Fibroblast of lung (primary cell): ENCODE results near the gene OAF. TPM values are rescaled to one million over a fixed set of nuclear protein-coding genes. Genes with fewer than 3 reads are reported as not detected.

Experiments used
- DNase-seq, 2 donors: peaks; one replicate each; pipeline versions ENCODE4 v3.0.0 to v3.0.0-alpha.2; 2010; ENCODE audit warnings: low read depth in 2 of 2
- H2AFZ ChIP-seq: 2 replicates; pipeline ENCODE4 v1.5.1; 2012; ENCODE audit warnings: low read length, control low read depth, inconsistent platforms
- H3K27ac ChIP-seq: 2 replicates; pipeline ENCODE4 v1.5.1; 2011; ENCODE audit warnings: low read length, control low read depth; ENCODE audit not compliant: insufficient read depth
- H3K27me3 ChIP-seq: 2 replicates; pipeline ENCODE4 v1.5.1; 2011; ENCODE audit warnings: mild to moderate bottlenecking, low read length; ENCODE audit not compliant: control insufficient read depth, insufficient read depth
- H3K36me3 ChIP-seq: 2 replicates; pipeline ENCODE4 v1.5.1; 2011; ENCODE audit warnings: low read length; ENCODE audit not compliant: control insufficient read depth, insufficient read depth
- H3K4me1 ChIP-seq: 2 replicates; pipeline ENCODE4 v1.5.1; 2011; ENCODE audit warnings: low read length; ENCODE audit not compliant: control insufficient read depth, insufficient read depth; ENCODE audit errors: extremely low read depth
- H3K4me2 ChIP-seq: 2 replicates; pipeline ENCODE4 v1.5.1; 2011; ENCODE audit warnings: low read length, control low read depth; ENCODE audit not compliant: insufficient read depth; ENCODE audit errors: extremely low read depth
- H3K4me3 ChIP-seq, 4 experiments: fragments of 200-600 bp in 1 of 4; sonication (generic) in 1 of 4; replicated peaks in 1 of 4; 2 replicates each; pipeline ENCODE4 v1.5.1; 2011 to 2016; ENCODE audit warnings: low read length in 4 of 4, low read depth in 3 of 4, mild to moderate bottlenecking in 3 of 4, control low read depth in 2 of 4, inconsistent platforms in 1 of 4, mixed read lengths in 1 of 4; ENCODE audit not compliant: insufficient read depth in 1 of 4; ENCODE audit errors: control extremely low read depth in 1 of 4
- H3K79me2 ChIP-seq: 2 replicates; pipeline ENCODE4 v1.5.1; 2012; ENCODE audit warnings: mild to moderate bottlenecking, low read length, inconsistent platforms; ENCODE audit not compliant: control insufficient read depth, insufficient read depth
- H3K9ac ChIP-seq: 2 replicates; pipeline ENCODE4 v1.5.1; 2011; ENCODE audit warnings: mild to moderate bottlenecking, low read length, control low read depth; ENCODE audit not compliant: insufficient read depth
- H3K9me3 ChIP-seq: 2 replicates; pipeline ENCODE4 v1.5.1; 2012; ENCODE audit warnings: low read depth, low read length; ENCODE audit not compliant: control insufficient read depth, insufficient read depth
- H4K20me1 ChIP-seq: 2 replicates; pipeline ENCODE4 v1.5.1; 2011; ENCODE audit warnings: low read length; ENCODE audit not compliant: control insufficient read depth, insufficient read depth; ENCODE audit errors: extremely low read depth
- CTCF ChIP-seq, 2 donors: IDR thresholded peaks in 1 of 2; conservative IDR thresholded peaks in 1 of 2; 1 replicate in 1 of 2; 2 replicates in 1 of 2; pipeline ENCODE4 v1.5.1; 2011 to 2012; ENCODE audit warnings: low read length in 2 of 2, control low read depth in 1 of 2, inconsistent platforms in 1 of 2, low read depth in 1 of 2, mild to moderate bottlenecking in 1 of 2
- EZH2 ChIP-seq: IDR thresholded peaks from 2 replicates; pipeline ENCODE4 v1.5.1; 2012; ENCODE audit warnings: low read length, control low read depth, mild to moderate bottlenecking; ENCODE audit errors: missing control alignments
- polyA plus RNA-seq, 2 donors: library from polyadenylated mRNA; depleted of rRNA in 1 of 2; stranded (reverse) in 1 of 2; unstranded in 1 of 2; fragments of >200 nt; gene quantifications; 2 replicates each; pipeline ENCODE4 v1.2.1, GENCODE V29; 2011 to 2012; ENCODE audit warnings: missing spikeins in 1 of 2
- total RNA-seq: library from RNA; depleted of rRNA; stranded (reverse); fragments of >200 nt; gene quantifications from 2 replicates; pipeline ENCODE4 v1.2.1, GENCODE V29; 2014

Gene OAF
- total and polyA plus RNA-seq, 2 donors (not counting 1 experiment from before 2014, with no cell fraction given): 20.0 to 22.7 TPM

- peaks cover 22% of the 10 kb centered on the region for H3K4me1 ChIP-seq
- DNase-seq: no peak
- no peak overlapping the region for H3K4me2 ChIP-seq
- H4K20me1 ChIP-seq: no peaks in the 10 kb centered on the region
- H3K79me2 ChIP-seq: no peaks in the 10 kb centered on the region
- no peak overlapping the region for H2AFZ ChIP-seq
- peaks cover 6% of the 10 kb centered on the region for H3K27me3 ChIP-seq
- H3K4me3 ChIP-seq: no peak overlapping the region
- no peaks in the 10 kb centered on the region for H3K9me3 ChIP-seq
- no peak for TF ChIP-seq CTCF (conservative IDR thresholded peaks at IDR 0.05 in 1 of 2, IDR thresholded peaks at IDR 0.05 in 1 of 2; ENCODE audit: low read depth in 1 of 2, low read length in 2 of 2)
- TF ChIP-seq EZH2: no peak
- no peak overlapping the region for H3K27ac ChIP-seq
- no peak overlapping the region for H3K9ac ChIP-seq
- H3K36me3 ChIP-seq: no peaks in the 10 kb centered on the region
These were observed 24.4 kb upstream of the OAF start for GRCh38 chr11:120186456-120186773.

DNA sequence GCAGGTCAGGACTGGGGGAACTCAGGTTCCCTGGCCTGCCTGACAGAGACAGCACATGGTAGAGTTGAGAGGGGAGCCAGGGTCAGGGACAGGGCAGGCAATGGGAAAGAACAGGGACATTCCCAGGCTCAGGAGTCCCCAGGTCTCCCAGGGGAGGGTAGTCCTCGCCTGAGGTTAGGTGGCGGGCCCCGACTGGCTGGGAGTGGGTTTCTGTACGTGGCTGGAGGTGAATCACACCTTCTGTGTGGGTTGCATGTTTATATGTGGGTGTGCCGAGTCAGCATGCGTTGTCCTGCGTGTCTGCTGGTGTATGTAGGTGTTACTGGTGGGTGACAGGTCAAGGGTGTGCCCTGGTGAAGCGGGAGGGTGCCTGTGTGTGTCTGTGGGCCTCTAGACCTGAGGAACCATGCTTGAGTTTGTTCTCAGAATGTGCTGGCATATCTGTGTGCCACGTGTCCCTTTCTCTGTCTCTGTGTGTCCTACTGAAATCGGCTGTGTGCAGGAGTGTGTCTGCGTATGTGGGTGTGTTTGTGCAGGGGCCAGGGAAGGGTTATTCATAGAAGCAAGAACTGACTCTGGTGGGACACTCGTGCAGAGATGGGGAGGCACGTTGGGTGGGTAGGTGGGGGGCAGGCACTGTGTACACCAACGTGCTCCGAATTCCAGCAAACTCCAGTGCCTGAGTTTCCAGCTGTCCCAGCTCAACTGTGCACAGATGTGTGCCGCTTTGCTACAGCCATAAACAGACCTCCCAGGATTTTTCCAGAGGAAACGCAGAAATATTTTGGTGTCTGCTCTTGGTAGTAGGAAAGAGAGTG, 23.8 kb upstream of the OAF start:
- H3K36me3 ChIP-seq: no peaks in the 10 kb centered on the region
- no peak overlapping the region for H3K27ac ChIP-seq
- peak in 1 of 2 donors; percentile 59 for DNase-seq
- TF ChIP-seq EZH2 (no peak), CTCF (conservative IDR thresholded peaks at IDR 0.05 in 1 of 2, IDR thresholded peaks at IDR 0.05 in 1 of 2; ENCODE audit: low read depth in 1 of 2, low read length in 2 of 2) (no peak)
- H3K4me1 ChIP-seq: peaks cover 22% of the 10 kb centered on the region
- H3K9ac ChIP-seq: no peak overlapping the region
- no peaks in the 10 kb centered on the region for H4K20me1 ChIP-seq
- H3K27me3 ChIP-seq: peaks cover 6% of the 10 kb centered on the region
- H3K79me2 ChIP-seq: no peaks in the 10 kb centered on the region
- no peak overlapping the region for H3K4me2 ChIP-seq
- H2AFZ ChIP-seq: peak overlapping the region; percentile 10
- H3K9me3 ChIP-seq: no peaks in the 10 kb centered on the region
- no peak overlapping the region for H3K4me3 ChIP-seq

- Histone ChIP-seq H3K4me3 (no peak overlapping the region), H3K79me2 (no peaks in the 10 kb centered on the region), H3K9me3 (no peaks in the 10 kb centered on the region), H2AFZ (no peak overlapping the region), H3K9ac (no peak overlapping the region), H3K27me3 (peaks cover 14% of the 10 kb centered on the region), H3K4me2 (no peak overlapping the region), H3K4me1 (peaks cover 22% of the 10 kb centered on the region), H3K36me3 (no peaks in the 10 kb centered on the region), H4K20me1 (no peaks in the 10 kb centered on the region), H3K27ac (no peak overlapping the region)
- TF ChIP-seq EZH2: no peak
- TF ChIP-seq CTCF (conservative IDR thresholded peaks at IDR 0.05 in 1 of 2, IDR thresholded peaks at IDR 0.05 in 1 of 2; ENCODE audit: low read depth in 1 of 2, low read length in 2 of 2): no peak
- DNase-seq: no peak
These were observed 22.5 kb upstream of the OAF start for GRCh38 chr11:120188371-120188770.
